Sciatic nerve (tissue), 2 donors: Measurements from ENCODE around the gene ANLN. TPM values are rescaled to one million over a fixed set of nuclear protein-coding genes. Genes with fewer than 3 reads are reported as not detected.
"Not testable (repeated sequence)": the region's sequence is repeated elsewhere in the genome, so short reads cannot be mapped to it uniquely, and the experiment has no call there.

Source experiments
- ATAC-seq: fragments of 200-7000 bp; cut with Tn5 transposase; one replicate; pipeline ENCODE4 v1.9.1; 2020; ENCODE audit warnings: mild to moderate bottlenecking, moderate library complexity
- DNase-seq: peaks from one replicate; pipeline ENCODE4 v3.0.0-alpha.2; 2020; ENCODE audit warnings: low spot score
- intact Hi-C: fragments of 100-400 bp; cut with DNase I; formaldehyde crosslinking; loops from one replicate; pipeline ENCODE4 v1.14.2; 2022
- total RNA-seq: library from RNA; stranded (reverse); fragmentation: NEBNext Ultra II Directional; extraction: Animal tissue kit (Norgen Biotek cat#: 25700); gene quantifications from one replicate; pipeline ENCODE4 v1.2.1, GENCODE V29; 2021
- donor health status: DM: no; HTN: no; CAD: no.
- donor health status: DM: no; HTN: no; CAD: no.

Gene ANLN
- total RNA-seq, 1 donor from 2014 or later = 2.4 TPM

- intact Hi-C loops = no loop called here
- ATAC-seq = no peak
- DNase-seq = no peak
Observed at GRCh38 chr7:36372156-36372555, 17.5 kb upstream of the ANLN start.

- DNase-seq, intact Hi-C loops, ATAC-seq: not testable (repeated sequence)
Observed at GRCh38 chr7:36378555-36378954, 11.1 kb upstream of the ANLN start.

- ATAC-seq (no peak), DNase-seq (no peak)
- intact Hi-C loops = no loop called here
Observed at GRCh38 chr7:36379831-36380504, 9.7 kb upstream of the ANLN start.

GRCh38 chr7:36381056-36381455 lies 8.6 kb upstream of the ANLN start:
- intact Hi-C loops = no loop called here
- DNase-seq (no peak), ATAC-seq (no peak)

GRCh38 chr7:36383284-36383683 lies 6.4 kb upstream of the ANLN start:
- DNase-seq, ATAC-seq, intact Hi-C loops: not testable (repeated sequence)

- DNase-seq, ATAC-seq, intact Hi-C loops: not testable (repeated sequence)
Observed at GRCh38 chr7:36385646-36386045, 4.0 kb upstream of the ANLN start.

- no peak for ATAC-seq
- intact Hi-C loops = no loop called here
- DNase-seq = no peak
Observed at GRCh38 chr7:36387435-36388231, 2.0 kb upstream of the ANLN start.

GRCh38 chr7:36388423-36388822 lies 1.2 kb upstream of the ANLN start:
- ATAC-seq = peak; percentile 19
- intact Hi-C loops = no loop called here

GRCh38 chr7:36390199-36391090 lies 783 bp downstream of the ANLN start:
- intact Hi-C loops = no loop called here
- DNase-seq (peak; percentile 69), ATAC-seq (no peak)

More at GRCh38 chr7:36388423-36388822, 1.2 kb upstream of the ANLN start:
- no peak for DNase-seq

- DNase-seq (no peak), ATAC-seq (no peak)
- intact Hi-C loops = no loop called here
Observed at GRCh38 chr7:36391436-36392198, 2.0 kb downstream of the ANLN start.

GRCh38 chr7:36393826-36394225 lies 4.2 kb downstream of the ANLN start:
- intact Hi-C loops = no loop called here
- DNase-seq = no peak
- ATAC-seq = no peak

GRCh38 chr7:36395171-36395894 lies 5.7 kb downstream of the ANLN start:
- DNase-seq (no peak), ATAC-seq (no peak)
- intact Hi-C loops = no loop called here

GRCh38 chr7:36396150-36396549 lies 6.5 kb downstream of the ANLN start:
- intact Hi-C loops = no loop called here
- DNase-seq (no peak), ATAC-seq (no peak)

- ATAC-seq = no peak
- DNase-seq = no peak
- intact Hi-C loops = no loop called here
Observed at GRCh38 chr7:36400036-36400435, 10.4 kb downstream of the ANLN start.

GRCh38 chr7:36400606-36401005 lies 10.9 kb downstream of the ANLN start:
- DNase-seq (no peak), ATAC-seq (no peak)
- intact Hi-C loops = no loop called here

GRCh38 chr7:36403452-36403851 lies 13.8 kb downstream of the ANLN start:
- DNase-seq (no peak), ATAC-seq (no peak)
- intact Hi-C loops = no loop called here

- DNase-seq (no peak), ATAC-seq (no peak)
- intact Hi-C loops = no loop called here
Observed at GRCh38 chr7:36404639-36405408, 15.2 kb downstream of the ANLN start.
